Liver (tissue), 9 donors: ENCODE measurements around the gene NUDT4. TPM values are rescaled to one million over a fixed set of nuclear protein-coding genes. Genes with fewer than 3 reads are reported as not detected.

Experiments
- DNase-seq: peaks from one replicate; pipeline ENCODE4 v3.0.0-alpha.2; 2017; ENCODE audit warnings: low spot score
- H3K27ac ChIP-seq, 2 donors: one replicate each; pipeline ENCODE4 v1.7.0; 2013; ENCODE audit warnings: inconsistent platforms in 2 of 2, low read length in 2 of 2, control low read depth in 1 of 2, low read depth in 1 of 2, mild to moderate bottlenecking in 1 of 2
- H3K27me3 ChIP-seq, 4 donors: one replicate each; pipeline versions ENCODE4 v1.6.1 to v1.7.0; 2013; ENCODE audit warnings: low read length in 3 of 4, inconsistent platforms in 1 of 4, mild to moderate bottlenecking in 1 of 4, moderate library complexity in 1 of 4; ENCODE audit not compliant: control insufficient read depth in 4 of 4, insufficient read depth in 4 of 4
- H3K36me3 ChIP-seq, 4 donors: one replicate each; pipeline versions ENCODE4 v1.6.1 to v1.7.0; 2013; ENCODE audit warnings: low read length in 3 of 4, mild to moderate bottlenecking in 3 of 4, low read depth in 1 of 4, moderate library complexity in 1 of 4; ENCODE audit not compliant: control insufficient read depth in 4 of 4, insufficient read depth in 3 of 4
- H3K4me1 ChIP-seq, 4 donors: one replicate each; pipeline versions ENCODE4 v1.6.1 to v1.7.0; 2013; ENCODE audit warnings: low read length in 3 of 4, mild to moderate bottlenecking in 3 of 4, moderate library complexity in 1 of 4; ENCODE audit not compliant: control insufficient read depth in 4 of 4, insufficient read depth in 4 of 4
- H3K4me3 ChIP-seq, 3 donors: one replicate each; pipeline versions ENCODE4 v1.6.1 to v1.7.0; 2013; ENCODE audit warnings: low read length in 3 of 3, control low read depth in 1 of 3, low read depth in 1 of 3, mild to moderate bottlenecking in 1 of 3
- H3K9ac ChIP-seq, 2 donors: one replicate each; pipeline ENCODE4 v1.7.0; 2013; ENCODE audit warnings: low read length in 2 of 2, mild to moderate bottlenecking in 2 of 2, moderate library complexity in 2 of 2, control low read depth in 1 of 2, low read depth in 1 of 2
- H3K9me3 ChIP-seq, 4 donors: one replicate each; pipeline versions ENCODE4 v1.6.1 to v1.7.0; 2013; ENCODE audit warnings: low read length in 3 of 4; ENCODE audit not compliant: control insufficient read depth in 4 of 4
- ATF3 ChIP-seq: IDR thresholded peaks from 2 replicates; pipeline ENCODE4 v1.6.1; 2016; ENCODE audit warnings: antibody characterized with exemption
- CTCF ChIP-seq: fragments of 150-350 bp; IDR thresholded peaks from 2 replicates; pipeline ENCODE4 v1.5.1; 2017; ENCODE audit warnings: improper control_type of control experiment, low read depth, low read length; ENCODE audit not compliant: missing input control
- EGR1 ChIP-seq, 2 donors: IDR thresholded peaks; 2 replicates each; pipeline ENCODE4 v1.6.1; 2016 to 2018; ENCODE audit warnings: antibody characterized with exemption in 2 of 2, low read depth in 2 of 2
- FOXA1 ChIP-seq: IDR thresholded peaks from 2 replicates; pipeline ENCODE4 v1.6.1; 2016; ENCODE audit warnings: antibody characterized with exemption
- GABPA ChIP-seq, 2 donors: IDR thresholded peaks in 1 of 2; conservative IDR thresholded peaks in 1 of 2; 2 replicates each; pipeline ENCODE4 v1.6.1; 2016; ENCODE audit warnings: antibody characterized with exemption in 2 of 2, mild to moderate bottlenecking in 1 of 2, moderate library complexity in 1 of 2
- HNF4A ChIP-seq, 2 donors: conservative IDR thresholded peaks; 2 replicates each; pipeline ENCODE4 v1.6.1; 2016; ENCODE audit warnings: antibody characterized with exemption in 2 of 2, mild to moderate bottlenecking in 2 of 2
- HNF4G ChIP-seq: IDR thresholded peaks from 2 replicates; pipeline ENCODE4 v1.6.1; 2016; ENCODE audit warnings: antibody characterized with exemption
- MAX ChIP-seq: IDR thresholded peaks from 2 replicates; pipeline ENCODE4 v1.6.1; 2016; ENCODE audit warnings: antibody characterized with exemption
- NR2F2 ChIP-seq: IDR thresholded peaks from 2 replicates; pipeline ENCODE4 v1.6.1; 2016; ENCODE audit warnings: antibody characterized with exemption
- RAD21 ChIP-seq, 2 donors: IDR thresholded peaks; 2 replicates each; pipeline ENCODE4 v1.6.1; 2016; ENCODE audit warnings: antibody characterized with exemption in 2 of 2, mild to moderate bottlenecking in 2 of 2
- REST ChIP-seq: IDR thresholded peaks from 2 replicates; pipeline ENCODE4 v1.6.1; 2016; ENCODE audit warnings: antibody characterized with exemption, mild to moderate bottlenecking
- RXRA ChIP-seq, 2 donors: IDR thresholded peaks; 2 replicates each; pipeline ENCODE4 v1.6.1; 2017 to 2018; ENCODE audit warnings: antibody characterized with exemption in 2 of 2, mild to moderate bottlenecking in 1 of 2
- SP1 ChIP-seq: IDR thresholded peaks from 2 replicates; pipeline ENCODE4 v1.6.1; 2018; ENCODE audit warnings: antibody characterized with exemption, mild to moderate bottlenecking
- TAF1 ChIP-seq: conservative IDR thresholded peaks from 2 replicates; pipeline ENCODE4 v1.6.1; 2016; ENCODE audit warnings: antibody characterized with exemption, mild to moderate bottlenecking
- YY1 ChIP-seq: IDR thresholded peaks from 2 replicates; pipeline ENCODE4 v1.6.1; 2016; ENCODE audit warnings: antibody characterized with exemption, mild to moderate bottlenecking
- ZBTB33 ChIP-seq: IDR thresholded peaks from 2 replicates; pipeline ENCODE4 v1.6.1; 2016; ENCODE audit warnings: antibody characterized with exemption
- WGBS: extraction: QIAGEN DNeasy Blood & Tissue Kit; methylation state at CpG from one replicate; pipeline ENCODE4 v1.1.7; 2013; 5-methylcytosine and 5-hydroxymethylcytosine counted together
- polyA plus RNA-seq, 2 donors: library from polyadenylated mRNA; stranded (reverse) in 1 of 2; unstranded in 1 of 2; fragments of 200-250 nt in 1 of 2; fragments of >200 nt in 1 of 2; fragmentation: Nextera tagmentation in 1 of 2; extraction: Ambion mirVana in 1 of 2; gene quantifications; one replicate each; pipeline versions ENCODE4 v1.2.1 to v1.2.3, GENCODE V29; 2013 to 2015
- total RNA-seq, 2 donors: library from RNA; depleted of rRNA; stranded (reverse); fragments of >200 nt; gene quantifications; one replicate each; pipeline ENCODE4 v1.2.3, GENCODE V29; 2014
- donor health status: healthy.
- donor health status: healthy.
- donor health status: healthy.
- donor health status: healthy.
- donor health status: healthy.

The NUDT4 gene
- total RNA-seq (100 to 1,000 TPM in 1 of 2 donors, 10 to 100 TPM in 1; 13.9 to 141 TPM), polyA plus RNA-seq (1 to 10 TPM; 8.9 to 9.9 TPM)

- DNase-seq, result peak; percentile 99
- H3K36me3 ChIP-seq, result no peaks in the 10 kb centered on the region
- peak within 1 kb of the TSS; percentile 90 to 98 for H3K27ac ChIP-seq
- no peaks in the 10 kb centered on the region for H3K27me3 ChIP-seq
- peak; percentile 89 for TF ChIP-seq REST
- peak; percentile 1 for TF ChIP-seq CTCF
- TF ChIP-seq HNF4A (conservative IDR thresholded peaks at IDR 0.05), result no peak
- TF ChIP-seq RXRA (IDR thresholded peaks at IDR 0.05), result peak in 1 of 2 donors; percentile 9
- peak; percentile 31 for TF ChIP-seq MAX
- TF ChIP-seq EGR1 (IDR thresholded peaks at IDR 0.05; ENCODE audit: low read depth in 2 of 2), result peak; percentile 48 to 83
- peaks cover 3 to 40% (median 27%) of the 10 kb centered on the region in 4 donors for H3K4me1 ChIP-seq
- H3K9me3 ChIP-seq, result no peaks in the 10 kb centered on the region
- under 1% methylated on average over 62 of the region's 79 CpGs for WGBS
- peak within 1 kb of the TSS; percentile 95 to 99 for H3K9ac ChIP-seq
- peak within 1 kb of the TSS; percentile 78 to 97 (median 85) for H3K4me3 ChIP-seq
These were observed at the start of gene NUDT4 for GRCh38 chr12:93377252-93378195. TSS of gene NUDT4 (plus strand) at chr12:93377925. CDS start at chr12:93378323, 398 bp downstream.

- H3K4me1 ChIP-seq, result no peaks in the 10 kb centered on the region
- H3K36me3 ChIP-seq, result no peaks in the 10 kb centered on the region
- no peaks in the 10 kb centered on the region for H3K9me3 ChIP-seq
- no peaks in the 10 kb centered on the region for H3K27me3 ChIP-seq
- no peak for DNase-seq
- no peak overlapping the region for H3K27ac ChIP-seq
- 92% methylated on average over 3 of the region's 3 CpGs for WGBS
- H3K4me3 ChIP-seq, result no peak overlapping the region
- no peak overlapping the region for H3K9ac ChIP-seq
- no peak for TF ChIP-seq MAX
- no peak for TF ChIP-seq GABPA (IDR thresholded peaks at IDR 0.05 in 1 of 2, conservative IDR thresholded peaks at IDR 0.05 in 1 of 2)
- no peak for TF ChIP-seq HNF4A (conservative IDR thresholded peaks at IDR 0.05)
- TF ChIP-seq EGR1 (IDR thresholded peaks at IDR 0.05; ENCODE audit: low read depth in 2 of 2), result no peak
- no peak for TF ChIP-seq ATF3
- no peak for TF ChIP-seq SP1
- no peak for TF ChIP-seq YY1
- no peak for TF ChIP-seq NR2F2
- TF ChIP-seq RAD21 (IDR thresholded peaks at IDR 0.05), result no peak
- no peak for TF ChIP-seq HNF4G
- no peak for TF ChIP-seq TAF1
- TF ChIP-seq REST, result no peak
- no peak for TF ChIP-seq FOXA1
- TF ChIP-seq RXRA (IDR thresholded peaks at IDR 0.05), result no peak
- TF ChIP-seq ZBTB33, result no peak
These were observed 44.7 kb upstream of the NUDT4 start for GRCh38 chr12:93333054-93333453.
